ENCODE data around the gene ZNF683.
"Not testable (repeated sequence)": the region's sequence is repeated elsewhere in the genome, so short reads cannot be mapped to it uniquely, and the experiment has no call there.

The ZNF683 gene

GRCh38 chr1:26338670-26339069 lies 33.9 kb downstream of the ZNF683 start:
- no peak for ATAC-seq
- Mint-ChIP-seq H3K27me3 (peaks cover 6% of the 10 kb centered on the region), H3K4me3 (no peak overlapping the region), H3K9me3 (no peaks in the 10 kb centered on the region), H3K4me1 (peaks cover 28% of the 10 kb centered on the region), H3K27ac (no peak overlapping the region)
- DNase-seq = no peak

- H3K4me3 Mint-ChIP-seq = peak overlapping the region in 1 of 2 donors; percentile 65
- peaks cover 6% of the 10 kb centered on the region for H3K27me3 Mint-ChIP-seq
- no peaks in the 10 kb centered on the region for H3K9me3 Mint-ChIP-seq
- H3K4me1 Mint-ChIP-seq = peaks cover 28% of the 10 kb centered on the region
- no peak overlapping the region for H3K27ac Mint-ChIP-seq
- ATAC-seq (no peak), DNase-seq (no peak)
Measured at GRCh38 chr1:26337625-26338024, 34.9 kb downstream of the ZNF683 start.

- Mint-ChIP-seq H3K27me3 (peaks cover 6% of the 10 kb centered on the region), H3K27ac (no peak overlapping the region), H3K4me3 (peak overlapping the region; percentile 65 to 93), H3K9me3 (no peaks in the 10 kb centered on the region), H3K4me1 (peaks cover 28% of the 10 kb centered on the region)
- DNase-seq = no peak
- no peak for ATAC-seq
Measured at GRCh38 chr1:26337206-26337535, 35.4 kb downstream of the ZNF683 start.

GRCh38 chr1:26336477-26337205 lies 35.9 kb downstream of the ZNF683 start:
- Mint-ChIP-seq H3K4me1 (peaks cover 28% of the 10 kb centered on the region), H3K27ac (peak overlapping the region in 1 of 2 donors; percentile 82), H3K4me3 (peak overlapping the region; percentile 93 to 94), H3K27me3 (peaks cover 6% of the 10 kb centered on the region), H3K9me3 (no peaks in the 10 kb centered on the region)
- peak; percentile 68 to 69 for DNase-seq
- ATAC-seq = peak; percentile 89

- Mint-ChIP-seq H3K27me3 (peaks cover 6% of the 10 kb centered on the region), H3K4me3 (peak overlapping the region; percentile 93 to 94), H3K9me3 (no peaks in the 10 kb centered on the region), H3K27ac (peak overlapping the region in 1 of 2 donors; percentile 92), H3K4me1 (peaks cover 28% of the 10 kb centered on the region)
- ATAC-seq (peak; percentile 9), DNase-seq (no peak)
Measured at GRCh38 chr1:26335774-26336476, 36.6 kb downstream of the ZNF683 start.

GRCh38 chr1:26333312-26333711 lies 39.2 kb downstream of the ZNF683 start:
- not testable (repeated sequence) for ATAC-seq, H3K27ac Mint-ChIP-seq, DNase-seq, H3K9me3 Mint-ChIP-seq, H3K4me3 Mint-ChIP-seq, H3K27me3 Mint-ChIP-seq
- H3K4me1 Mint-ChIP-seq = peaks cover 27% of the 10 kb centered on the region

GRCh38 chr1:26330276-26330675 lies 42.3 kb downstream of the ZNF683 start:
- Mint-ChIP-seq H3K4me3 (no peak overlapping the region), H3K27ac (no peak overlapping the region), H3K9me3 (no peaks in the 10 kb centered on the region), H3K27me3 (no peaks in the 10 kb centered on the region), H3K4me1 (peaks cover 5% of the 10 kb centered on the region)
- ATAC-seq (no peak), DNase-seq (no peak)

- not testable (repeated sequence) for H3K27me3 Mint-ChIP-seq, H3K27ac Mint-ChIP-seq, H3K4me1 Mint-ChIP-seq, ATAC-seq, H3K4me3 Mint-ChIP-seq, H3K9me3 Mint-ChIP-seq, DNase-seq
Measured at GRCh38 chr1:26329380-26329779, 43.2 kb downstream of the ZNF683 start.

GRCh38 chr1:26328597-26328996 lies 44.0 kb downstream of the ZNF683 start:
- H3K27ac Mint-ChIP-seq = peak overlapping the region in 1 of 2 donors; percentile 42
- no peak for DNase-seq
- H3K4me1 Mint-ChIP-seq = peaks cover 4% of the 10 kb centered on the region
- ATAC-seq = no peak
- H3K4me3 Mint-ChIP-seq = no peak overlapping the region
- no peaks in the 10 kb centered on the region for H3K9me3 Mint-ChIP-seq
- H3K27me3 Mint-ChIP-seq = no peaks in the 10 kb centered on the region

GRCh38 chr1:26327956-26328362 lies 44.6 kb downstream of the ZNF683 start:
- no peaks in the 10 kb centered on the region for H3K27me3 Mint-ChIP-seq

GRCh38 chr1:26324550-26324949 lies 48.0 kb downstream of the ZNF683 start:
- no peaks in the 10 kb centered on the region for H3K27me3 Mint-ChIP-seq
- no peak for ATAC-seq
- no peak overlapping the region for H3K27ac Mint-ChIP-seq
- no peaks in the 10 kb centered on the region for H3K9me3 Mint-ChIP-seq
- no peak overlapping the region for H3K4me3 Mint-ChIP-seq
- peaks cover 42% of the 10 kb centered on the region for H3K4me1 Mint-ChIP-seq
- DNase-seq = no peak

More at GRCh38 chr1:26327956-26328362, 44.6 kb downstream of the ZNF683 start:
- no peak for ATAC-seq
- H3K4me3 Mint-ChIP-seq = no peak overlapping the region
- H3K9me3 Mint-ChIP-seq = no peaks in the 10 kb centered on the region
- H3K27ac Mint-ChIP-seq = peak overlapping the region in 1 of 2 donors; percentile 78
- no peak for DNase-seq
- peaks cover 8% of the 10 kb centered on the region for H3K4me1 Mint-ChIP-seq

- ATAC-seq (no peak), DNase-seq (no peak)
- H3K27me3 Mint-ChIP-seq = no peaks in the 10 kb centered on the region
- no peaks in the 10 kb centered on the region for H3K9me3 Mint-ChIP-seq
- peaks cover 45% of the 10 kb centered on the region for H3K4me1 Mint-ChIP-seq
- no peak overlapping the region for H3K27ac Mint-ChIP-seq
- H3K4me3 Mint-ChIP-seq = no peak overlapping the region
Measured at GRCh38 chr1:26323382-26323781, 49.2 kb downstream of the ZNF683 start.

GRCh38 chr1:26322042-26322331 lies 50.6 kb downstream of the ZNF683 start:
- H3K27me3 Mint-ChIP-seq = no peaks in the 10 kb centered on the region
- no peak overlapping the region for H3K27ac Mint-ChIP-seq
- no peaks in the 10 kb centered on the region for H3K9me3 Mint-ChIP-seq
- ATAC-seq (no peak), DNase-seq (no peak)
- no peak overlapping the region for H3K4me3 Mint-ChIP-seq
- H3K4me1 Mint-ChIP-seq = peaks cover 52% of the 10 kb centered on the region

- H3K4me1 Mint-ChIP-seq = peaks cover 57% of the 10 kb centered on the region
- H3K27me3 Mint-ChIP-seq = no peaks in the 10 kb centered on the region
- H3K4me3 Mint-ChIP-seq = peak overlapping the region; percentile 77 to 80
- ATAC-seq (peak; percentile 70), DNase-seq (peak; percentile 92 to 94)
- peak overlapping the region; percentile 59 to 89 for H3K27ac Mint-ChIP-seq
- H3K9me3 Mint-ChIP-seq = no peaks in the 10 kb centered on the region
Measured at GRCh38 chr1:26321315-26322041, 51.1 kb downstream of the ZNF683 start.

GRCh38 chr1:26320896-26321295 lies 51.7 kb downstream of the ZNF683 start:
- Mint-ChIP-seq H3K27ac (no peak overlapping the region), H3K27me3 (no peaks in the 10 kb centered on the region), H3K9me3 (no peaks in the 10 kb centered on the region), H3K4me1 (peaks cover 63% of the 10 kb centered on the region), H3K4me3 (peak overlapping the region; percentile 84 to 98)
- DNase-seq (no peak), ATAC-seq (peak; percentile 9)
